Activated CD8-positive, alpha-beta T cell treated with anti-CD3 and anti-CD28 coated beads, Interleukin-2, amount 10 ng/mL, durations not matched to agents 7 days and 5 days (primary cell): Measurements from ENCODE around the gene SELENOW. TPM values are rescaled to one million over a fixed set of nuclear protein-coding genes. Genes with fewer than 3 reads are reported as not detected.
"Not testable (repeated sequence)": the region's sequence is repeated elsewhere in the genome, so short reads cannot be mapped to it uniquely, and the experiment has no call there.

Experiments
- ATAC-seq: fragments of 150-1000 bp; cut with Tn5 transposase; one replicate; pipeline ENCODE4 v1.10.0; 2021; ENCODE audit warnings: moderate library complexity
- CTCF ChIA-PET: fragments of 350-600 bp; sonication (Branson Sonifier 250); formaldehyde crosslinking; loops from one replicate; lab custom pipeline; 2021; ENCODE audit warnings: antibody characterized with exemption; lab: Charles Lee
- POLR2A ChIA-PET: fragments of 350-600 bp; sonication (Branson Sonifier 250); formaldehyde crosslinking; loops from one replicate; lab custom pipeline; 2021; ENCODE audit warnings: antibody characterized with exemption; lab: Charles Lee
- DNase-seq: peaks from one replicate; pipeline ENCODE4 v3.0.0-alpha.2; 2020
- H3K27ac Mint-ChIP-seq: one replicate; pipeline ENCODE4 v1.8.0; 2021; ENCODE audit warnings: mild to moderate bottlenecking, mixed read lengths
- H3K27me3 Mint-ChIP-seq: one replicate; pipeline ENCODE4 v1.8.0; 2021; ENCODE audit warnings: low read depth, mixed read lengths
- H3K36me3 Mint-ChIP-seq: one replicate; pipeline ENCODE4 v1.8.0; 2021; ENCODE audit warnings: low read depth, mixed read lengths
- H3K4me1 Mint-ChIP-seq: one replicate; pipeline ENCODE4 v1.8.0; 2021; ENCODE audit warnings: low read depth, mixed read lengths
- H3K4me3 Mint-ChIP-seq: one replicate; pipeline ENCODE4 v1.8.0; 2021; ENCODE audit warnings: mild to moderate bottlenecking, mixed read lengths
- H3K9me3 Mint-ChIP-seq: one replicate; pipeline ENCODE4 v1.8.0; 2022; ENCODE audit warnings: mixed read lengths; ENCODE audit not compliant: insufficient read depth
- total RNA-seq, 2 experiments: library from RNA; stranded (reverse); gene quantifications; one replicate each; pipeline ENCODE4 v1.2.3, GENCODE V29; 2021

The SELENOW gene
- total RNA-seq, 2 experiments from 2014 or later = 132 to 140 TPM

DNA sequence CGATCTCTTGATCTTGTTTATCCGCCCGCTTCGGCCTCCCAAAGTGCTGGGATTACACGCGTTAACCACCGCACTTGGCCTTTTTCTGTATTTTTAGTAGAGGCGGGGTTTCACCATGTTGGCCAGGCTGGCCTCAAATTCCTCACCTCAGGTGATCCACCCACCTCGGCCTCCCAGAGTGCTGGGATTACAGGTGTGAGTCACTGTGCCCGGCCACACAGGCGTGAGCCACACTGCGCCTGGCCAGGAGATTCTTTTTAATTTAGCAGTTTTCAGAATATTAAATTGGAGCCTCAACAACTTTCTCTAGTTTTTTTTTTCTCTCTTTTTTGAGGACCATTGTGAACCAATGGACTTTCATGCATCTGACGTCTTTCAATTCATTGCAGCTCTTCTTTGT is 11.3 kb downstream of the SELENOW start:
- ATAC-seq, H3K4me3 Mint-ChIP-seq, H3K27ac Mint-ChIP-seq, H3K4me1 Mint-ChIP-seq, H3K36me3 Mint-ChIP-seq, H3K9me3 Mint-ChIP-seq, H3K27me3 Mint-ChIP-seq, POLR2A ChIA-PET, DNase-seq: not testable (repeated sequence)
- CTCF ChIA-PET = interaction anchor here (0.7 to 3.1 kb wide), 14 partner anchors 8 to 493 kb away, joined by 3 to 14 read pairs (median 4); partner anchors contain the start of gene EHD2

DNA sequence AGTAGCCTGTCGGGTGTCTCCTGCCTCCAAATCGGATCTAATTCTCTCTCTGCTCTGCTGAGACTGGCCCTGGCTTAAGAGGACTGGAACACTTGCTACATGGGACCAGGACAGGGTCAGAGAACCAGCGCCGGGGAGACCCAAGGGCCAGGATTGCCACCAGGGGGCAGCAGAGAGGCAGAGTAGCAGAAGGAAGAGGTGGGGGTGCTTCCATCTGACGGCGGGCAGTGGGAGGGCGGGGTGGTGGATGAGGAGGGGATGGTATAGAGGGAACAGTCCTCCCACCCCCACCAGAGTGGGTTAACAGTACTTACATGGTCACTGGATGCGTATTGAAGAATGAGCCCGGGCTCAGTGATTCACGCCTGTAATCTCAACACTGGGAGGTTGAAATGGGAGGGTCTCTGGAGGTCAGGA is 11.9 kb downstream of the SELENOW start:
- H3K4me1 Mint-ChIP-seq = peaks cover 7% of the 10 kb centered on the region
- POLR2A ChIA-PET = no interaction called here
- peak; percentile 86 for DNase-seq
- H3K27ac Mint-ChIP-seq = no peak overlapping the region
- H3K9me3 Mint-ChIP-seq = peaks cover 6% of the 10 kb centered on the region
- peaks cover under 1% of the 10 kb centered on the region for H3K36me3 Mint-ChIP-seq
- ATAC-seq = peak; percentile 80
- no peaks in the 10 kb centered on the region for H3K27me3 Mint-ChIP-seq
- CTCF ChIA-PET = interaction anchor here (0.7 to 3.1 kb wide), 14 partner anchors 8 to 494 kb away, joined by 3 to 14 read pairs (median 4); partner anchors contain the start of gene EHD2
- no peak overlapping the region for H3K4me3 Mint-ChIP-seq

GRCh38 chr19:47792616-47793015 is 14.1 kb downstream of the SELENOW start:
- no peak for ATAC-seq
- no peak for DNase-seq
- Mint-ChIP-seq H3K27ac (no peak overlapping the region), H3K4me1 (peaks cover 7% of the 10 kb centered on the region), H3K9me3 (peaks cover 6% of the 10 kb centered on the region), H3K4me3 (no peak overlapping the region), H3K27me3 (no peaks in the 10 kb centered on the region), H3K36me3 (no peaks in the 10 kb centered on the region)
- POLR2A ChIA-PET = no interaction called here
- CTCF ChIA-PET = interaction anchor here (1.0 kb wide), 1 partner anchor 76 kb away, joined by 3 read pairs; no protein-coding TSS in a partner anchor

DNA sequence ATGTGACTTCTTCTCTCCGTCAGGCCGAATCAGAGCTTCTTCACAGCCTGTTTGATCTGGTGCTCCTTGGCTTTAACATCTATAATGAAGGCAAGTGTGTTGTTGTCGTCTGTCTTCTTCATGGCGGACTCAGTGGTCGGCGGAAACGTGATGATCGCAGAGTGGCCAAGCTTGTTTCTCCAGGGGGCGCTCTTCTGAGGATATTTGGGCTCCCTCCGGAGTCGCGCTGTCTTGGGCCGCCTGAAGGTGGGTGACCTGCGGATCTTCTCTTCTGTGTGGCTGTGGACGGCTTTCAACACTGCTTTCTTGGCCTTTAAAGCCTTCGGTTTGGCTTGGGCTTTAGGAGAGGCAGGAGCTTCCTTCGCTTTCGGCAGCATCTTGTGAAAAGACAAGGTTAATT is 16.0 kb downstream of the SELENOW start:
- Mint-ChIP-seq H3K4me3 (no peak overlapping the region), H3K9me3 (peaks cover 6% of the 10 kb centered on the region), H3K4me1 (peaks cover 3% of the 10 kb centered on the region), H3K27me3 (peaks cover 6% of the 10 kb centered on the region), H3K27ac (no peak overlapping the region), H3K36me3 (no peaks in the 10 kb centered on the region)
- CTCF ChIA-PET = interaction anchor here (0.6 kb wide), 1 partner anchor 18 kb away, joined by 4 read pairs; no protein-coding TSS in a partner anchor
- POLR2A ChIA-PET = no interaction called here
- DNase-seq (no peak), ATAC-seq (no peak)

GRCh38 chr19:47796785-47797184 is 18.3 kb downstream of the SELENOW start:
- Mint-ChIP-seq H3K4me1 (no peaks in the 10 kb centered on the region), H3K9me3 (peaks cover 6% of the 10 kb centered on the region), H3K27ac (no peak overlapping the region), H3K36me3 (no peaks in the 10 kb centered on the region), H3K27me3 (peaks cover 6% of the 10 kb centered on the region), H3K4me3 (no peak overlapping the region)
- ChIA-PET CTCF (no interaction called here), POLR2A (no interaction called here)
- no peak for DNase-seq
- no peak for ATAC-seq

DNA sequence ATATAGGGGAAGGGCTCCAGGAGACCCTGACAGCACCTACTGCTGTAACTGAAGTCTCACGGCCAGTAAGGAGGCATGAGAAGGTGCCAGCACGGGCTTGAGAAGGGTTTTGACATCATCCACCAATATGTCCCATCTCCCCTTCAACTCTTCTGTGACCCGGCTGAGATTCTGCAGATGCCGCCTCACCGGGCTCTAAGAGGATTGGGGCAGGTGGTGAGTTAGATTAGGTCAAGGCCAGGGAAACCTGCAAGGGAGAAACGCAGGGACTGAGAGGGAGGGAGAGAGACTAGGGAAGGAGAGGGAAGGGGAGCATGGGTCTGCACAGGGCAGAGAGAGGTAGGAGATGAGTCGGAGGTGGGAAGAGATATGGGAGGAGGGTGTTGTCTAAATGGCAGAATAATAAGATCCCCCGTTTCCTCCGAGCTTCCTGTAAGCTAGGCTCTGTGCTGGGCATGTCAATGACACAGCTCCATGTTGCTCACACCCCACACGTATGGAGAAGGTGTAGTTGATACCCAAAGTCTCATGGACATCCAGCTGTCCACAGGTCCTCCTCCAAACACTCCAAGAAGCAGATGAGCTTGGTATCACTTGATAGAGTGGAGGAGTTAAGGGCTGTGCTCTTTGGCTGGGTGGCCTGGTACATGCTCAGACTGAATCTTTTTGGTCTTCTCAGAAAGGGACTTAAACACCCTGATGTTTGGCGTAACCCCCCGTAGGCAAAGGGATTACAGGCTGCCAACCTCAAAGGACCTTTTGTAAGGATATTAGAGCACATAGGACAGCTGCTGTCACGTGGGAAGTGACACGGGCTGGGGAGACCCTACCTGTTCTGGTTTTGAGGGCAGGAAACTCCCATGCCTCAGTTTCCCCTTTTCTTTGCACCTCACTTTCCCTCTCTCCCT is 19.7 kb downstream of the SELENOW start:
- no peaks in the 10 kb centered on the region for H3K36me3 Mint-ChIP-seq
- ATAC-seq = no peak
- DNase-seq = no peak
- H3K27ac Mint-ChIP-seq = no peak overlapping the region
- no peaks in the 10 kb centered on the region for H3K9me3 Mint-ChIP-seq
- H3K27me3 Mint-ChIP-seq = peaks cover 6% of the 10 kb centered on the region
- no peak overlapping the region for H3K4me3 Mint-ChIP-seq
- ChIA-PET CTCF (interaction anchor here (1.2 kb wide), 1 partner anchor 8 kb away, joined by 3 read pairs; no protein-coding TSS in a partner anchor), POLR2A (no interaction called here)
- no peaks in the 10 kb centered on the region for H3K4me1 Mint-ChIP-seq

GRCh38 chr19:47798904-47799266 is 20.4 kb downstream of the SELENOW start:
- Mint-ChIP-seq H3K27me3 (peaks cover 6% of the 10 kb centered on the region), H3K36me3 (no peaks in the 10 kb centered on the region), H3K9me3 (no peaks in the 10 kb centered on the region), H3K4me1 (no peaks in the 10 kb centered on the region), H3K27ac (no peak overlapping the region), H3K4me3 (no peak overlapping the region)
- DNase-seq = no peak
- POLR2A ChIA-PET = no interaction called here
- ATAC-seq = no peak
- CTCF ChIA-PET = interaction anchor here (1.2 to 1.8 kb wide), 2 partner anchors 9 kb away, joined by 3 to 6 read pairs; no protein-coding TSS in a partner anchor

DNA sequence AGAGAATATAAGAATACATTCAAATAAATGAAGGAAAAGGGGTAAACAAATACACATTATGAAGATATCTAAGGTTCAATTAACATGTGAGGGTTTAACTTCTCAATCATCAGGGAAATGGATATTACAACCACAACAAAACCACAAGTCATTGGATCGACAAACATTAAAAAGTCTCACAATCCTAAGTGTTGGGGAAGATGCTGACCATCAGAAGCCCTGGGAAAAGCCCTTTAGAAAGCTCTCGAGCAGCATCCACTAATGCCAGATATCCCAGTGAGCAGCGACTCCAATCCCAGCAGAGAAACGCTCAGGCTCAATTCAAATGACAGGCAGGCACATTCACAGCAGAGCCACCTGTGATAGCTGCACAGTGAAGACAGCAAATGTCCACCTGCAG is 22.8 kb downstream of the SELENOW start:
- no peak for ATAC-seq
- CTCF ChIA-PET = no interaction called here
- DNase-seq = no peak

DNA sequence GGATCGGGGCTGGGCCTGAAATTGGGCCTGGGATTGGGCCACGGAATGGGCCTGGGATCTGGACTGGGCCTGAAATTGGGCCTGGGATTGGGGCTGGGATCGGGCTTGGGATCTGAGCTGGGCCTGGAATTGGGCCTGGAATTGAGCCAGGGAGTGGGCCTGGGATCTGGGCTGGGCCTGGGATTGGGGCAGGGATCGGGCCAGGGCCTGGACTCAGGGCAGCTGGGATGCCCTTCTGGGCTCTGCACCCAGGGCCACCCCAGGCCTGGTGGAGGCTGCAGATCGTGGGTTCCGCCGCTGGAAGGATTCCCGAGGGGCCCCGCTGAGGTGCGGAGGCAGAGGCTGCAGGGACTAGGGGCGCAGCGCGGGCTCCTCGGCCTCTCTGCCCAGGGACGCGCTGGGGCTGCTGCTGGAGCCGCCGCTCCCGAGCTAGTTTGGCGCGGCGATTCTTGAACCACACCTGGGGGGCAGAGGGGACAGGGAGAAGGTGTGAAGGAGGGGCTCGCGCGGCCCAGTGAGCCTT is 24.1 kb downstream of the SELENOW start:
- CTCF ChIA-PET = no interaction called here
- no peak overlapping the region for H3K4me3 Mint-ChIP-seq
- H3K9me3 Mint-ChIP-seq = no peaks in the 10 kb centered on the region
- POLR2A ChIA-PET = no interaction called here
- DNase-seq (no peak), ATAC-seq (no peak)
- H3K27ac Mint-ChIP-seq = no peak overlapping the region
- no peaks in the 10 kb centered on the region for H3K36me3 Mint-ChIP-seq
- no peaks in the 10 kb centered on the region for H3K4me1 Mint-ChIP-seq
- peaks cover 6% of the 10 kb centered on the region for H3K27me3 Mint-ChIP-seq

More for the DNA sequence above, 22.8 kb downstream of the SELENOW start:
- POLR2A ChIA-PET = no interaction called here
- Mint-ChIP-seq H3K4me1 (no peaks in the 10 kb centered on the region), H3K9me3 (no peaks in the 10 kb centered on the region), H3K4me3 (no peak overlapping the region), H3K36me3 (no peaks in the 10 kb centered on the region), H3K27ac (no peak overlapping the region), H3K27me3 (peaks cover 6% of the 10 kb centered on the region)

GRCh38 chr19:47803148-47803547 is 24.6 kb downstream of the SELENOW start:
- H3K27me3 Mint-ChIP-seq, ATAC-seq, H3K4me3 Mint-ChIP-seq, DNase-seq, POLR2A ChIA-PET, H3K27ac Mint-ChIP-seq, H3K36me3 Mint-ChIP-seq, CTCF ChIA-PET, H3K4me1 Mint-ChIP-seq, H3K9me3 Mint-ChIP-seq: not testable (repeated sequence)

GRCh38 chr19:47803671-47804070 is 25.2 kb downstream of the SELENOW start:
- H3K9me3 Mint-ChIP-seq, POLR2A ChIA-PET, H3K27me3 Mint-ChIP-seq, CTCF ChIA-PET, H3K4me3 Mint-ChIP-seq, H3K27ac Mint-ChIP-seq, DNase-seq, H3K36me3 Mint-ChIP-seq, ATAC-seq, H3K4me1 Mint-ChIP-seq: not testable (repeated sequence)

- CTCF ChIA-PET, POLR2A ChIA-PET, ATAC-seq, H3K36me3 Mint-ChIP-seq, H3K27me3 Mint-ChIP-seq, DNase-seq, H3K27ac Mint-ChIP-seq, H3K9me3 Mint-ChIP-seq, H3K4me3 Mint-ChIP-seq, H3K4me1 Mint-ChIP-seq: not testable (repeated sequence)
Observed at GRCh38 chr19:47804451-47804850, 25.9 kb downstream of the SELENOW start, which contains the start of gene TPRX1. TSS of gene TPRX1 (minus strand) at chr19:47804551. CDS start at chr19:47804539, 12 bp downstream.
